CD4-positive, alpha-beta T cell (primary cell): ENCODE data around the gene RAD52. TPM values are rescaled to one million over a fixed set of nuclear protein-coding genes. Genes with fewer than 3 reads are reported as not detected.
A peak's percentile ranks its signal among the peaks of the same experiment; 100 is the strongest.

Experiments
- ATAC-seq: fragments of 200-7000 bp; cut with Tn5 transposase; one replicate; pipeline ENCODE4 v1.10.0; 2022; ENCODE audit warnings: mild to moderate bottlenecking; ENCODE audit not compliant: poor library complexity
- CTCF ChIA-PET: fragments of 350-600 bp; sonication (Branson Sonifier 250); formaldehyde crosslinking; loops from one replicate; lab custom pipeline; 2021; ENCODE audit warnings: antibody characterized with exemption, inconsistent platforms; lab: Charles Lee
- POLR2A ChIA-PET: fragments of 350-600 bp; sonication (Branson Sonifier 250); formaldehyde crosslinking; loops from one replicate; lab custom pipeline; 2021; ENCODE audit warnings: antibody characterized with exemption, inconsistent platforms; lab: Charles Lee
- DNase-seq, 14 experiments: peaks; one replicate each; pipeline ENCODE4 v3.0.0-alpha.2; 2013 to 2020; ENCODE audit warnings: mixed read lengths in 2 of 14
- H3K27ac ChIP-seq, 2 donors: one replicate each; pipeline versions ENCODE4 v1.5.1 to v1.7.0; 2013; ENCODE audit warnings: low read length in 2 of 2, low read depth in 1 of 2, mild to moderate bottlenecking in 1 of 2
- H3K27me3 ChIP-seq, 2 experiments: 1 replicate in 1 of 2; 2 replicates in 1 of 2; pipeline versions ENCODE4 v1.6.1 to v1.7.0; 2013; ENCODE audit warnings: low read length in 2 of 2, control low read depth in 1 of 2, mild to moderate bottlenecking in 1 of 2, moderate library complexity in 1 of 2; ENCODE audit not compliant: insufficient read depth in 2 of 2, control insufficient read depth in 1 of 2
- H3K36me3 ChIP-seq: one replicate; pipeline ENCODE4 v1.6.1; 2013; ENCODE audit warnings: low read length, control low read depth; ENCODE audit not compliant: insufficient read depth
- H3K4me1 ChIP-seq: one replicate; pipeline ENCODE4 v1.6.1; 2013; ENCODE audit warnings: low read length, control low read depth; ENCODE audit not compliant: insufficient read depth
- H3K4me3 ChIP-seq: one replicate; pipeline ENCODE4 v1.5.1; 2013; ENCODE audit warnings: mild to moderate bottlenecking, low read length, moderate library complexity
- H3K9me3 ChIP-seq, 2 experiments: 1 replicate in 1 of 2; 2 replicates in 1 of 2; pipeline versions ENCODE4 v1.6.1 to v1.7.0; 2013; ENCODE audit warnings: low read length in 2 of 2, mild to moderate bottlenecking in 2 of 2, control low read depth in 1 of 2, moderate library complexity in 1 of 2; ENCODE audit not compliant: control insufficient read depth in 1 of 2, insufficient read depth in 1 of 2
- H3K27ac Mint-ChIP-seq: one replicate; pipeline ENCODE4 v1.8.0; 2020; ENCODE audit warnings: mixed read lengths
- H3K27me3 Mint-ChIP-seq: one replicate; pipeline ENCODE4 v1.8.0; 2021; ENCODE audit warnings: mixed read lengths
- H3K36me3 Mint-ChIP-seq: one replicate; pipeline ENCODE4 v1.8.0; 2021; ENCODE audit warnings: low read depth, mixed read lengths
- H3K4me1 Mint-ChIP-seq: one replicate; pipeline ENCODE4 v1.8.0; 2021; ENCODE audit warnings: low read depth, mixed read lengths
- H3K4me3 Mint-ChIP-seq: one replicate; pipeline ENCODE4 v1.8.0; 2020; ENCODE audit warnings: mild to moderate bottlenecking, mixed read lengths
- H3K9me3 Mint-ChIP-seq: one replicate; pipeline ENCODE4 v1.8.0; 2020; ENCODE audit warnings: mixed read lengths
- intact Hi-C, 2 experiments: fragments of 100-400 bp; cut with DNase I in 1 of 2; cut with micrococcal nuclease in 1 of 2; formaldehyde crosslinking; loops; one replicate each; pipeline versions ENCODE4 v1.15.1 to v1.9.0; 2023 to 2025; cut with DNase I, micrococcal nuclease
- total RNA-seq, 174 experiments: library from RNA in 2 of 174; stranded (reverse) in 2 of 174; gene quantifications; one replicate each; pipeline ENCODE4 v1.2.3 and lab custom pipeline; 2021 to 2026
- TF ChIP-seq, protein P1 (sequence below): fragments of 200-600 bp; IDR thresholded peaks from one replicate; pipeline ENCODE4 v1.8.0; 2022; ENCODE audit warnings: antibody characterized with exemption, mild to moderate bottlenecking

RAD52 gene
- total RNA-seq, 2 experiments from 2014 or later, result 7.0 to 8.1 TPM

DNA sequence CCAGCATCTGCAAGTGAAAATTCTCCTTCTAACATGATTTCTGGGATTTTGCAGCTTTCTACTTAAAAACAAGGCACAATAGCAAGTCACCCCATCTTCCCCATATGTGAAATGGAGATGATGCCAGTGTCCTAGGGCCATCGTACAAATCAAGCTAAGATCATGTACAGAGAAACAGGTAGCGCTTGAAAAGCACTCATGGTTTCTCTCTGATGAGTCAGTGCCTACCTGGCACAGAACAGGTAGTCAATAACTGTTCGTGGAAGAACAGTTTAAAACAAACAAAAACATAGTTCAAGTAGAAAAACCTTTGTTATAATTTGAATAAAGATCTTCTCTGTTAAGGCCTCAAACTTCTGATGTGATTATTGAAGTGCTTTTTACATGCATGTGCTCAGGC is 46.9 kb downstream of the RAD52 start:
- no peak for DNase-seq
- peaks cover 92% of the 10 kb centered on the region for H3K36me3 Mint-ChIP-seq
- H3K4me3 ChIP-seq, result no peak overlapping the region
- no peaks in the 10 kb centered on the region for H3K27me3 Mint-ChIP-seq
- peaks cover 93% of the 10 kb centered on the region for H3K36me3 ChIP-seq
- no peak for ATAC-seq
- POLR2A ChIA-PET, result no interaction called here
- no peaks in the 10 kb centered on the region for H3K4me1 ChIP-seq
- TF ChIP-seq, protein P1, sequence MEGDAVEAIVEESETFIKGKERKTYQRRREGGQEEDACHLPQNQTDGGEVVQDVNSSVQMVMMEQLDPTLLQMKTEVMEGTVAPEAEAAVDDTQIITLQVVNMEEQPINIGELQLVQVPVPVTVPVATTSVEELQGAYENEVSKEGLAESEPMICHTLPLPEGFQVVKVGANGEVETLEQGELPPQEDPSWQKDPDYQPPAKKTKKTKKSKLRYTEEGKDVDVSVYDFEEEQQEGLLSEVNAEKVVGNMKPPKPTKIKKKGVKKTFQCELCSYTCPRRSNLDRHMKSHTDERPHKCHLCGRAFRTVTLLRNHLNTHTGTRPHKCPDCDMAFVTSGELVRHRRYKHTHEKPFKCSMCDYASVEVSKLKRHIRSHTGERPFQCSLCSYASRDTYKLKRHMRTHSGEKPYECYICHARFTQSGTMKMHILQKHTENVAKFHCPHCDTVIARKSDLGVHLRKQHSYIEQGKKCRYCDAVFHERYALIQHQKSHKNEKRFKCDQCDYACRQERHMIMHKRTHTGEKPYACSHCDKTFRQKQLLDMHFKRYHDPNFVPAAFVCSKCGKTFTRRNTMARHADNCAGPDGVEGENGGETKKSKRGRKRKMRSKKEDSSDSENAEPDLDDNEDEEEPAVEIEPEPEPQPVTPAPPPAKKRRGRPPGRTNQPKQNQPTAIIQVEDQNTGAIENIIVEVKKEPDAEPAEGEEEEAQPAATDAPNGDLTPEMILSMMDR, result no peak
- peak overlapping the region; percentile 51 for H3K27ac Mint-ChIP-seq
- peaks cover 38% of the 10 kb centered on the region for H3K4me1 Mint-ChIP-seq
- H3K9me3 ChIP-seq, result no peaks in the 10 kb centered on the region
- no peak overlapping the region for H3K4me3 Mint-ChIP-seq
- intact Hi-C loops, result no loop called here
- CTCF ChIA-PET, result no interaction called here
- H3K27me3 ChIP-seq, result no peaks in the 10 kb centered on the region
- no peak overlapping the region for H3K27ac ChIP-seq
- no peaks in the 10 kb centered on the region for H3K9me3 Mint-ChIP-seq

DNA sequence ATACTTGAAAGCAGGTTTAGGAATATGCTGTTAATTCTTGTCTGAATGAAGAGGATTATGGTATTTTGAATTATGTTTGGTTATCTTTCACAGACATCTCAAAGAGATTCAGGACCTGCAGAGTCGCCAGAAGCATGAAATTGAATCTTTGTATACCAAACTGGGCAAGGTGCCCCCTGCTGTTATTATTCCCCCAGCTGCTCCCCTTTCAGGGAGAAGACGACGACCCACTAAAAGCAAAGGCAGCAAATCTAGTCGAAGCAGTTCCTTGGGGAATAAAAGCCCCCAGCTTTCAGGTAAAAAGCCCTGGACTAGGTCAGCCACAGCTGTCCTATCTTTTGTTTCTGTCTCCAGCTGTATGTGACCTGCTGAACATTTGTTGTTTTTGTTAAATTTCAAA is 52.1 kb downstream of the RAD52 start:
- ATAC-seq, result no peak
- TF ChIP-seq, protein P1, result no peak
- H3K4me3 Mint-ChIP-seq, result no peak overlapping the region
- ChIA-PET POLR2A (interaction anchor here (0.9 kb wide), 1 partner anchor 25 kb away, joined by 3 read pairs; no protein-coding TSS in a partner anchor), CTCF (interaction anchor here (0.6 kb wide), 1 partner anchor 207 kb away, joined by 3 read pairs; no protein-coding TSS in a partner anchor)
- peaks cover 86% of the 10 kb centered on the region for H3K36me3 Mint-ChIP-seq
- Histone ChIP-seq H3K9me3 (no peaks in the 10 kb centered on the region), H3K4me1 (no peaks in the 10 kb centered on the region), H3K36me3 (peaks cover 86% of the 10 kb centered on the region), H3K27ac (no peak overlapping the region), H3K27me3 (no peaks in the 10 kb centered on the region), H3K4me3 (no peak overlapping the region)
- peak overlapping the region; percentile 15 for H3K27ac Mint-ChIP-seq
- no peaks in the 10 kb centered on the region for H3K9me3 Mint-ChIP-seq
- no peaks in the 10 kb centered on the region for H3K27me3 Mint-ChIP-seq
- no peak for DNase-seq
- intact Hi-C loops, result no loop called here
- H3K4me1 Mint-ChIP-seq, result no peaks in the 10 kb centered on the region

DNA sequence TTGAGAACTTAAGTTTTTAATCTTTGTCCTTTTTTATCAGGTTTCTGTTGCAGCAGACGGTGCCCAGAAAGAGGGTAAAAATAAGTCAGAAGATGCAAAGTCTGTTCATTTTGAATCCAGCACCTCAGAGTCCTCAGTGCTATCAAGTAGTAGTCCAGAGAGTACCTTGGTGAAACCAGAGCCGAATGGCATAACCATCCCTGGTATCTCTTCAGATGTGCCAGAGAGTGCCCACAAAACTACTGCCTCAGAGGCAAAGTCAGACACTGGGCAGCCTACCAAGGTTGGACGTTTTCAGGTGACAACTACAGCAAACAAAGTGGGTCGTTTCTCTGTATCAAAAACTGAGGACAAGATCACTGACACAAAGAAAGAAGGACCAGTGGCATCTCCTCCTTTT is 53.5 kb downstream of the RAD52 start:
- intact Hi-C loops, result no loop called here
- Mint-ChIP-seq H3K4me3 (no peak overlapping the region), H3K27me3 (no peaks in the 10 kb centered on the region), H3K9me3 (no peaks in the 10 kb centered on the region), H3K4me1 (no peaks in the 10 kb centered on the region), H3K36me3 (peaks cover 84% of the 10 kb centered on the region), H3K27ac (no peak overlapping the region)
- Histone ChIP-seq H3K9me3 (no peaks in the 10 kb centered on the region), H3K36me3 (peaks cover 85% of the 10 kb centered on the region), H3K4me1 (no peaks in the 10 kb centered on the region), H3K27ac (no peak overlapping the region), H3K4me3 (no peak overlapping the region), H3K27me3 (no peaks in the 10 kb centered on the region)
- DNase-seq, result no peak
- ATAC-seq, result no peak
- TF ChIP-seq, protein P1, result no peak
- POLR2A ChIA-PET, result no interaction called here
- CTCF ChIA-PET, result interaction anchor here (1.0 kb wide), 1 partner anchor 9 kb away, joined by 3 read pairs; no protein-coding TSS in a partner anchor
